ENCODE measurements around the gene MINDY3.
"Not testable (repeated sequence)": the region's sequence is repeated elsewhere in the genome, so short reads cannot be mapped to it uniquely, and the experiment has no call there.

DNA sequence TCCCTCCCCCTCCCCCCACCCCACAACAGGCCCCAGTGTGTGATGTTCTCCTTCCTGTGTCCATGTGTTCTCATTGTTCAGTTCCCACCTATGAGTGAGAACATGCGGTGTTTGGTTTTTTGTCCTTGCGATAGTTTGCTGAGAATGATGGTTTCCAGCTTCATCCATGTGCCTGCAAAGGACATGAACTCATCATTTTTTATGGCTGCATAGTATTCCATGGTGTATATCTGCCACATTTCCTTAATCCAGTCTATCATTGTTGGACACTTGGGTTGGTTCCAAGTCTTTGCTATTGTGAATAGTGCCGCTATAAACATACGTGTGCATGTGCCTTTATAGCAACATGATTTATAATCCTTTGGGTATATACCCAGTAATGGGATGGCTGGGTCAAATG is 99.1 kb downstream of the MINDY3 start:
- TF ChIP-seq FOXM1 (IDR thresholded peaks at IDR 0.05; ENCODE audit: borderline replicate concordance); NFRKB (IDR thresholded peaks at IDR 0.05); BHLHE40 (IDR thresholded peaks at IDR 0.05; ENCODE audit: borderline replicate concordance); SP1 (IDR thresholded peaks at IDR 0.05); FOXK2 (IDR thresholded peaks at IDR 0.05); ZNF384 (IDR thresholded peaks at IDR 0.05); SUZ12 (IDR thresholded peaks at IDR 0.05): not testable (repeated sequence)
